ENCODE results near the gene JDP2.

Gene JDP2

GRCh38 chr14:75506930-75507329 lies 79.1 kb downstream of the JDP2 start:
- no peak overlapping the region for H3K27ac ChIP-seq (ENCODE audit: low read depth, low read length)
- H3K27me3 ChIP-seq (ENCODE audit: insufficient read depth, low read length), result no peaks in the 10 kb centered on the region
- no peak overlapping the region for H3K23ac ChIP-seq (ENCODE audit: low read length)
- H4K8ac ChIP-seq (ENCODE audit: low read depth, low read length), result no peak overlapping the region
- no peaks in the 10 kb centered on the region for H3K36me3 ChIP-seq (ENCODE audit: control insufficient read depth in 1 of 2, insufficient read depth in 2 of 2, low read length in 2 of 2)
- H4K12ac ChIP-seq (ENCODE audit: low read depth, low read length), result no peak overlapping the region
- H4K91ac ChIP-seq (ENCODE audit: low read depth, low read length), result no peak overlapping the region
- no peaks in the 10 kb centered on the region for H3K4me1 ChIP-seq (ENCODE audit: control insufficient read depth in 1 of 2, insufficient read depth in 2 of 2, low read length in 2 of 2)
- no peak for DNase-seq
- no peaks in the 10 kb centered on the region for H3K79me1 ChIP-seq (ENCODE audit: low read length)
- no peak overlapping the region for H2BK5ac ChIP-seq (ENCODE audit: low read depth, low read length, poor library complexity)
- H3K9ac ChIP-seq (ENCODE audit: low read length), result no peak overlapping the region
- no peak overlapping the region for H3K4me2 ChIP-seq (ENCODE audit: low read length)
- H2AFZ ChIP-seq (ENCODE audit: insufficient read depth, low read length, poor library complexity), result no peak overlapping the region
- no peaks in the 10 kb centered on the region for H3K9me3 ChIP-seq (ENCODE audit: insufficient read depth, low read depth, low read length)
- no peaks in the 10 kb centered on the region for H3K79me2 ChIP-seq (ENCODE audit: control insufficient read depth, insufficient read depth, low read length, poor library complexity)
- H2BK12ac ChIP-seq (ENCODE audit: low read length), result no peak overlapping the region
- H2AK5ac ChIP-seq (ENCODE audit: low read length), result no peak overlapping the region
- WGBS (ENCODE audit: extremely low coverage, insufficient coverage, insufficient read length), result no CpG with 5 or more reads among the region's 1 CpG
- H3K4me3 ChIP-seq (ENCODE audit: low read depth, low read length), result no peak overlapping the region
- no peak overlapping the region for H3K14ac ChIP-seq (ENCODE audit: low read length)
- no peak overlapping the region for H3K18ac ChIP-seq (ENCODE audit: low read length)
- no peak overlapping the region for H3K4ac ChIP-seq (ENCODE audit: low read depth, low read length)
- H2BK120ac ChIP-seq (ENCODE audit: insufficient read depth, low read length, poor library complexity), result no peak overlapping the region

DNA sequence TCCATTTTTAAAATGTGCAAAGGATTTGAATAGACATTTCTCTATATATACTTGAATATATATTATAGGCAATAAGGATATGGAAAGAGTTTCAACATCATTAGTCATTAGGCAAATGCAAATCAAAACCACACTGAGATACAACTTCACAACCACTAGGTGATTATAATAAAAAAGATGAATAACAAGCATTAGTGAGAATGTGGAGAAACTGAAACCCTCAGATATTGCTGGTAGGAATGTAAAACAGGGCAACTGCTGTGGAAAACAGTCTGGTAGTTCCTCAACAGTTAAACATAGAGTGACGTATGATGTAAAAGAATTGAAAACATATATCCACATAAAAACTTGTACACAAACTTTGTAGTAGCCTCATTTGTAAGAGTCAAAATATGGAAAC lies 82.7 kb downstream of the JDP2 start:
- no peaks in the 10 kb centered on the region for H3K27me3 ChIP-seq (ENCODE audit: insufficient read depth, low read length)
- no peaks in the 10 kb centered on the region for H3K36me3 ChIP-seq (ENCODE audit: control insufficient read depth in 1 of 2, insufficient read depth in 2 of 2, low read length in 2 of 2)
- no peaks in the 10 kb centered on the region for H3K4me1 ChIP-seq (ENCODE audit: control insufficient read depth in 1 of 2, insufficient read depth in 2 of 2, low read length in 2 of 2)
- H4K91ac ChIP-seq (ENCODE audit: low read depth, low read length), result no peak overlapping the region
- no peak overlapping the region for H2BK120ac ChIP-seq (ENCODE audit: insufficient read depth, low read length, poor library complexity)
- H3K27ac ChIP-seq (ENCODE audit: low read depth, low read length), result no peak overlapping the region
- WGBS (ENCODE audit: extremely low coverage, insufficient coverage, insufficient read length), result no CpG with 5 or more reads among the region's 1 CpG
- H4K12ac ChIP-seq (ENCODE audit: low read depth, low read length), result no peak overlapping the region
- no peak overlapping the region for H3K18ac ChIP-seq (ENCODE audit: low read length)
- no peaks in the 10 kb centered on the region for H3K79me2 ChIP-seq (ENCODE audit: control insufficient read depth, insufficient read depth, low read length, poor library complexity)
- no peaks in the 10 kb centered on the region for H3K79me1 ChIP-seq (ENCODE audit: low read length)
- no peak overlapping the region for H2BK12ac ChIP-seq (ENCODE audit: low read length)
- H4K8ac ChIP-seq (ENCODE audit: low read depth, low read length), result no peak overlapping the region
- no peak overlapping the region for H3K4me3 ChIP-seq (ENCODE audit: low read depth, low read length)
- no peak overlapping the region for H3K14ac ChIP-seq (ENCODE audit: low read length)
- H3K4ac ChIP-seq (ENCODE audit: low read depth, low read length), result no peak overlapping the region
- no peak overlapping the region for H2AK5ac ChIP-seq (ENCODE audit: low read length)
- H3K9me3 ChIP-seq (ENCODE audit: insufficient read depth, low read depth, low read length), result no peaks in the 10 kb centered on the region
- no peak overlapping the region for H3K23ac ChIP-seq (ENCODE audit: low read length)
- DNase-seq, result no peak
- no peak overlapping the region for H3K4me2 ChIP-seq (ENCODE audit: low read length)
- H2AFZ ChIP-seq (ENCODE audit: insufficient read depth, low read length, poor library complexity), result no peak overlapping the region
- no peak overlapping the region for H3K9ac ChIP-seq (ENCODE audit: low read length)
- no peak overlapping the region for H2BK5ac ChIP-seq (ENCODE audit: low read depth, low read length, poor library complexity)

GRCh38 chr14:75511201-75511600 lies 83.4 kb downstream of the JDP2 start:
- H2AK5ac ChIP-seq (ENCODE audit: low read length), result no peak overlapping the region

DNA sequence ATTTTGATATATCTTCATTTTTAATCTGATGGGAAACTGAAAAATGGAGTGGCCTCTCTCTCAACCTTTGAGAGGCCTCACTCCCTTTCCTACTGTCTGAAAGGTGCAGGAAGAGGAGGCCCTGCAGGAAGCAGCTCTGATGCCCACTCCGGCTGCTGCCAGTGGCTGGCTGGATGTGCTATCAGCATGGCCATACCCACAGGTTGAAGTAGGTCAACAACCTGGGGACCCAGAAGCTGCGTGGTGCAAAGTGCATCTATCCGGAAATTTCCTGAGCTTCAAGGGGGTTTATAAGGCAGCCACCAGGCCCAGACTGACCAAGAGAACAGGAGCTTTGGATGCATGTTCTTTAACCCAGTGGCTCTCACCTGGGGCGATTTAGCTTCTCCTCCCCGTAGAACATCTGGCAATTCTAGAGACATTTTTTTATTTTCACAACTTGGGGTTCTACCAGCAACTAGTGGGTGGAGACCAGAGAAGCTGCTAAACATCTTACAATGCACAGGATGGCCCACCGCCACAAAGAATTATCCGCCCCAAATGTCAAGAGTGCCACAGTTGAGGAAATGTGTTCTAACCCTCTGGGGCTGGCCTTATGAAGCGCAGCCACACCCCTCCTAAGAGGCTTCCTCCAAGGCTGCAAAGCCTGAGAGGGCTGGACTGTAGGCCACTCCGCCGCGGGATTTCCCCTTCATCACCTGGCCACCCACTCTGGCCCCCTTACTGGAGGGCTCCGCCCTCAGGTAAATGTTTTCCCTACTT lies 86.3 kb downstream of the JDP2 start:
- no peak overlapping the region for H3K4me2 ChIP-seq (ENCODE audit: low read length)
- no peak overlapping the region for H3K4ac ChIP-seq (ENCODE audit: low read depth, low read length)
- H3K79me1 ChIP-seq (ENCODE audit: low read length), result no peaks in the 10 kb centered on the region
- H3K9me3 ChIP-seq (ENCODE audit: insufficient read depth, low read depth, low read length), result no peaks in the 10 kb centered on the region
- no peak overlapping the region for H2BK12ac ChIP-seq (ENCODE audit: low read length)
- H3K27ac ChIP-seq (ENCODE audit: low read depth, low read length), result no peak overlapping the region
- no peaks in the 10 kb centered on the region for H3K27me3 ChIP-seq (ENCODE audit: insufficient read depth, low read length)
- DNase-seq, result no peak
- H2BK5ac ChIP-seq (ENCODE audit: low read depth, low read length, poor library complexity), result no peak overlapping the region
- no peak overlapping the region for H2AFZ ChIP-seq (ENCODE audit: insufficient read depth, low read length, poor library complexity)
- H4K12ac ChIP-seq (ENCODE audit: low read depth, low read length), result no peak overlapping the region
- no peak overlapping the region for H2AK5ac ChIP-seq (ENCODE audit: low read length)
- no peaks in the 10 kb centered on the region for H3K36me3 ChIP-seq (ENCODE audit: control insufficient read depth in 1 of 2, insufficient read depth in 2 of 2, low read length in 2 of 2)
- WGBS (ENCODE audit: extremely low coverage, insufficient coverage, insufficient read length), result no CpG with 5 or more reads among the region's 12 CpGs
- no peaks in the 10 kb centered on the region for H3K79me2 ChIP-seq (ENCODE audit: control insufficient read depth, insufficient read depth, low read length, poor library complexity)
- H4K91ac ChIP-seq (ENCODE audit: low read depth, low read length), result no peak overlapping the region
- H3K23ac ChIP-seq (ENCODE audit: low read length), result no peak overlapping the region
- H3K14ac ChIP-seq (ENCODE audit: low read length), result no peak overlapping the region
- no peak overlapping the region for H2BK120ac ChIP-seq (ENCODE audit: insufficient read depth, low read length, poor library complexity)
- H3K18ac ChIP-seq (ENCODE audit: low read length), result no peak overlapping the region
- H3K4me3 ChIP-seq (ENCODE audit: low read depth, low read length), result no peak overlapping the region
- H3K4me1 ChIP-seq (ENCODE audit: control insufficient read depth in 1 of 2, insufficient read depth in 2 of 2, low read length in 2 of 2), result no peaks in the 10 kb centered on the region
- no peak overlapping the region for H4K8ac ChIP-seq (ENCODE audit: low read depth, low read length)
- H3K9ac ChIP-seq (ENCODE audit: low read length), result no peak overlapping the region

More at GRCh38 chr14:75511201-75511600, 83.4 kb downstream of the JDP2 start:
- Histone ChIP-seq H3K27ac (ENCODE audit: low read depth, low read length) (no peak overlapping the region), H3K9me3 (ENCODE audit: insufficient read depth, low read depth, low read length) (no peaks in the 10 kb centered on the region), H2BK12ac (ENCODE audit: low read length) (no peak overlapping the region), H2BK120ac (ENCODE audit: insufficient read depth, low read length, poor library complexity) (no peak overlapping the region), H3K79me2 (ENCODE audit: control insufficient read depth, insufficient read depth, low read length, poor library complexity) (no peaks in the 10 kb centered on the region), H3K27me3 (ENCODE audit: insufficient read depth, low read length) (no peaks in the 10 kb centered on the region), H3K23ac (ENCODE audit: low read length) (no peak overlapping the region), H4K91ac (ENCODE audit: low read depth, low read length) (no peak overlapping the region), H3K4me1 (ENCODE audit: control insufficient read depth in 1 of 2, insufficient read depth in 2 of 2, low read length in 2 of 2) (no peaks in the 10 kb centered on the region), H3K9ac (ENCODE audit: low read length) (no peak overlapping the region), H2AFZ (ENCODE audit: insufficient read depth, low read length, poor library complexity) (no peak overlapping the region), H3K18ac (ENCODE audit: low read length) (no peak overlapping the region), H3K4ac (ENCODE audit: low read depth, low read length) (no peak overlapping the region), H3K36me3 (ENCODE audit: control insufficient read depth in 1 of 2, insufficient read depth in 2 of 2, low read length in 2 of 2) (no peaks in the 10 kb centered on the region), H2BK5ac (ENCODE audit: low read depth, low read length, poor library complexity) (no peak overlapping the region), H3K79me1 (ENCODE audit: low read length) (no peaks in the 10 kb centered on the region), H3K14ac (ENCODE audit: low read length) (no peak overlapping the region), H3K4me2 (ENCODE audit: low read length) (no peak overlapping the region), H4K12ac (ENCODE audit: low read depth, low read length) (no peak overlapping the region), H3K4me3 (ENCODE audit: low read depth, low read length) (no peak overlapping the region), H4K8ac (ENCODE audit: low read depth, low read length) (no peak overlapping the region)
- no peak for DNase-seq

All from trophoblast cell (in vitro differentiated cells and primary cell).